ENCODE data around the gene MCTP1. TPM values are rescaled to one million over a fixed set of nuclear protein-coding genes. Genes with fewer than 3 reads are reported as not detected.
A peak's percentile ranks its signal among the peaks of the same experiment; 100 is the strongest.

Gene MCTP1
- total and polyA plus RNA-seq, 2 of the 13 experiments (the other 11 are each of a cell fraction or from before 2014, with no cell fraction given), result 0.15 to 0.48 TPM

- WGBS (ENCODE audit: low lambda C conversion rate), result 0% methylated on average over 1 of the region's 1 CpG
- ChIA-PET CTCF (ENCODE audit: low intra/inter-chr PET ratio, low total read pairs) (no interaction called here), POLR2A (no interaction called here)
- no peaks in the 10 kb centered on the region for H4K20me1 ChIP-seq (ENCODE audit: insufficient read depth, low read length)
- H3K27ac ChIP-seq (ENCODE audit: extremely low read length, insufficient read depth, low read length), result no peak overlapping the region
- ATAC-seq (peak; percentile 76), FAIRE-seq (no peak), DNase-seq (ENCODE audit: low spot score) (no peak)
- no peaks in the 10 kb centered on the region for H3K9me3 ChIP-seq (ENCODE audit: low read length)
- intact Hi-C loops (cut with micrococcal nuclease; ENCODE audit: unreplicated experiment), result no loop called here
- H3K9ac ChIP-seq (ENCODE audit: insufficient read depth, low read depth, low read length), result no peak overlapping the region
- H3K36me3 ChIP-seq (replicated peaks in 1 of 2; ENCODE audit: control insufficient read depth in 1 of 2, insufficient read depth in 2 of 2, low read length in 2 of 2), result no peaks in the 10 kb centered on the region
- peak overlapping the region; percentile 28 for H3K4me2 ChIP-seq (ENCODE audit: low read depth, low read length)
- no peak overlapping the region for H3K4me3 ChIP-seq (replicated peaks in 1 of 3; ENCODE audit: insufficient read depth in 1 of 3, low read depth in 2 of 3, low read length in 3 of 3)
- no peak overlapping the region for H2AFZ ChIP-seq (ENCODE audit: low read length)
- H3K4me1 ChIP-seq (ENCODE audit: insufficient read depth, low read length), result peaks cover 11% of the 10 kb centered on the region
- in situ Hi-C loops (cut with HindIII; ENCODE audit: extremely low pct_ligation_motif_present, low pct_unique_long_range_greater_than_20kb), result no loop called here
- no peaks in the 10 kb centered on the region for H3K79me2 ChIP-seq (ENCODE audit: insufficient read depth, low read length)
- no peaks in the 10 kb centered on the region for H3K27me3 ChIP-seq (ENCODE audit: control insufficient read depth in 1 of 2, insufficient read depth in 2 of 2, low read length in 2 of 2)
- no TSS peak for BruUV-seq (replicated peaks)
- TF ChIP-seq EP300 (IDR thresholded peaks at IDR 0.05; ENCODE audit: low read depth in 2 of 2, low read length in 2 of 2) (no peak), EP300 (CRISPR knock-in tag; IDR thresholded peaks at IDR 0.05; ENCODE audit: borderline replicate concordance) (no peak), ZNF337 (CRISPR knock-in tag; IDR thresholded peaks at IDR 0.05; ENCODE audit: borderline replicate concordance, low read depth) (no peak), ASH2L (IDR thresholded peaks at IDR 0.05; ENCODE audit: insufficient read length, low read depth, low read length) (no peak), SMAD9 (CRISPR knock-in tag; IDR thresholded peaks at IDR 0.05) (no peak), TAF15 (IDR thresholded peaks at IDR 0.05; ENCODE audit: low read depth, low read length, poor library complexity, severe bottlenecking) (no peak), ZC3H13 (CRISPR knock-in tag; IDR thresholded peaks at IDR 0.05) (no peak), AKNA (CRISPR knock-in tag; IDR thresholded peaks at IDR 0.05; ENCODE audit: borderline replicate concordance) (no peak), ZNF674 (CRISPR knock-in tag; IDR thresholded peaks at IDR 0.05; ENCODE audit: low read depth) (no peak), SOX5 (CRISPR knock-in tag; IDR thresholded peaks at IDR 0.05; ENCODE audit: borderline replicate concordance) (no peak), ATF7 (IDR thresholded peaks at IDR 0.05) (no peak), ATF7 (CRISPR knock-in tag; IDR thresholded peaks at IDR 0.05) (no peak), ZNF710 (CRISPR knock-in tag; IDR thresholded peaks at IDR 0.05; ENCODE audit: borderline replicate concordance) (no peak), ZNF574 (CRISPR knock-in tag; IDR thresholded peaks at IDR 0.05) (no peak), SKI (IDR thresholded peaks at IDR 0.05; ENCODE audit: partially characterized antibody) (no peak), TBP (CRISPR knock-in tag; IDR thresholded peaks at IDR 0.05) (no peak), SIN3B (IDR thresholded peaks at IDR 0.05; ENCODE audit: low read length) (no peak)
Observed at GRCh38 chr5:94725142-94725541, 559.8 kb downstream of the MCTP1 start.
